ENCODE results near the gene PLEKHO1.
"Not testable (repeated sequence)": the region's sequence is repeated elsewhere in the genome, so short reads cannot be mapped to it uniquely, and the experiment has no call there.

PLEKHO1 gene

GRCh38 chr1:150127464-150127863 is 22.3 kb upstream of the PLEKHO1 start:
- H3K4me3 ChIP-seq (ENCODE audit: low read depth in 1 of 2, low read length in 2 of 2), result no peak overlapping the region
- H3K4me1 ChIP-seq (ENCODE audit: control insufficient read depth in 1 of 2, insufficient read depth in 2 of 2, low read length in 2 of 2), result no peaks in the 10 kb centered on the region
- H3K27me3 ChIP-seq (ENCODE audit: control insufficient read depth in 1 of 2, insufficient read depth in 2 of 2, low read length in 2 of 2), result no peaks in the 10 kb centered on the region
- H3K36me3 ChIP-seq (ENCODE audit: control insufficient read depth in 1 of 2, insufficient read depth in 2 of 2, low read length in 2 of 2), result no peaks in the 10 kb centered on the region
- no peak overlapping the region for H3K9ac ChIP-seq (ENCODE audit: low read depth in 1 of 2, low read length in 2 of 2)
- no peak overlapping the region for H3K27ac ChIP-seq (ENCODE audit: low read depth, low read length)
- H3K9me3 ChIP-seq (ENCODE audit: control insufficient read depth in 1 of 2, low read length in 2 of 2), result no peaks in the 10 kb centered on the region

DNA sequence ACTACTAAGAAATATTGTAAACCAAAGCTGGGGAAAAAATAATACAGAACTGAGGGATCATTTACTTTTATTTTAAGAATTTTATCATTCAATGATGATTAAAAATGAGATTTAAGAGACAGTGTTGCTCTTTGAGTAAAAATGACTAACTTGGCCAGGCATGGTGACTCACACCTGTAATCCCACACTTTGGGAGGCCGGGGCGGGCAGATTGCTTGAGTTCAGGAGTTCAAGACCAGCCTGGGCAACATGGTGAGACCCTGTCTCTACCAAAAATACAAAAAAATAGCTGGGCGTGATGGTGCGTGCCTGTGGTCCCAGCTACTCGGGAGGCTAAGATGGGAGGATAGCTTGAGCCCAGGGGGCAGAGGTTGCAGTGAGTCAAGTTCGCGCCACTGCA is 21.8 kb upstream of the PLEKHO1 start:
- H3K4me1 ChIP-seq (ENCODE audit: control insufficient read depth in 1 of 2, insufficient read depth in 2 of 2, low read length in 2 of 2), result no peaks in the 10 kb centered on the region
- no peak overlapping the region for H3K4me3 ChIP-seq (ENCODE audit: low read depth in 1 of 2, low read length in 2 of 2)
- H3K27me3 ChIP-seq (ENCODE audit: control insufficient read depth in 1 of 2, insufficient read depth in 2 of 2, low read length in 2 of 2), result no peaks in the 10 kb centered on the region
- H3K36me3 ChIP-seq (ENCODE audit: control insufficient read depth in 1 of 2, insufficient read depth in 2 of 2, low read length in 2 of 2), result no peaks in the 10 kb centered on the region
- no peak overlapping the region for H3K27ac ChIP-seq (ENCODE audit: low read depth, low read length)
- H3K9ac ChIP-seq (ENCODE audit: low read depth in 1 of 2, low read length in 2 of 2), result no peak overlapping the region
- H3K9me3 ChIP-seq (ENCODE audit: control insufficient read depth in 1 of 2, low read length in 2 of 2), result no peaks in the 10 kb centered on the region

- H3K27ac ChIP-seq (ENCODE audit: low read depth, low read length), result no peak overlapping the region
- no peak overlapping the region for H3K9ac ChIP-seq (ENCODE audit: low read depth in 1 of 2, low read length in 2 of 2)
- no peaks in the 10 kb centered on the region for H3K27me3 ChIP-seq (ENCODE audit: control insufficient read depth in 1 of 2, insufficient read depth in 2 of 2, low read length in 2 of 2)
- H3K4me3 ChIP-seq (ENCODE audit: low read depth in 1 of 2, low read length in 2 of 2), result no peak overlapping the region
- H3K4me1 ChIP-seq (ENCODE audit: control insufficient read depth in 1 of 2, insufficient read depth in 2 of 2, low read length in 2 of 2), result no peaks in the 10 kb centered on the region
- no peaks in the 10 kb centered on the region for H3K36me3 ChIP-seq (ENCODE audit: control insufficient read depth in 1 of 2, insufficient read depth in 2 of 2, low read length in 2 of 2)
- H3K9me3 ChIP-seq (ENCODE audit: control insufficient read depth in 1 of 2, low read length in 2 of 2), result no peaks in the 10 kb centered on the region
Observed at GRCh38 chr1:150132372-150132771, 17.3 kb upstream of the PLEKHO1 start.

GRCh38 chr1:150134537-150134936 is 15.2 kb upstream of the PLEKHO1 start:
- Histone ChIP-seq H3K27ac (ENCODE audit: low read depth, low read length) (no peak overlapping the region), H3K9me3 (ENCODE audit: control insufficient read depth in 1 of 2, low read length in 2 of 2) (no peaks in the 10 kb centered on the region), H3K4me1 (ENCODE audit: control insufficient read depth in 1 of 2, insufficient read depth in 2 of 2, low read length in 2 of 2) (no peaks in the 10 kb centered on the region), H3K36me3 (ENCODE audit: control insufficient read depth in 1 of 2, insufficient read depth in 2 of 2, low read length in 2 of 2) (no peaks in the 10 kb centered on the region), H3K27me3 (ENCODE audit: control insufficient read depth in 1 of 2, insufficient read depth in 2 of 2, low read length in 2 of 2) (no peaks in the 10 kb centered on the region), H3K4me3 (ENCODE audit: low read depth in 1 of 2, low read length in 2 of 2) (no peak overlapping the region), H3K9ac (ENCODE audit: low read depth in 1 of 2, low read length in 2 of 2) (no peak overlapping the region)

- H3K27me3 ChIP-seq (ENCODE audit: control insufficient read depth in 1 of 2, insufficient read depth in 2 of 2, low read length in 2 of 2); H3K4me1 ChIP-seq (ENCODE audit: control insufficient read depth in 1 of 2, insufficient read depth in 2 of 2, low read length in 2 of 2); H3K9me3 ChIP-seq (ENCODE audit: control insufficient read depth in 1 of 2, low read length in 2 of 2); H3K9ac ChIP-seq (ENCODE audit: low read depth in 1 of 2, low read length in 2 of 2); H3K27ac ChIP-seq (ENCODE audit: low read depth, low read length); H3K4me3 ChIP-seq (ENCODE audit: low read depth in 1 of 2, low read length in 2 of 2); H3K36me3 ChIP-seq (ENCODE audit: control insufficient read depth in 1 of 2, insufficient read depth in 2 of 2, low read length in 2 of 2): not testable (repeated sequence)
Observed at GRCh38 chr1:150135400-150135799, 14.3 kb upstream of the PLEKHO1 start.

DNA sequence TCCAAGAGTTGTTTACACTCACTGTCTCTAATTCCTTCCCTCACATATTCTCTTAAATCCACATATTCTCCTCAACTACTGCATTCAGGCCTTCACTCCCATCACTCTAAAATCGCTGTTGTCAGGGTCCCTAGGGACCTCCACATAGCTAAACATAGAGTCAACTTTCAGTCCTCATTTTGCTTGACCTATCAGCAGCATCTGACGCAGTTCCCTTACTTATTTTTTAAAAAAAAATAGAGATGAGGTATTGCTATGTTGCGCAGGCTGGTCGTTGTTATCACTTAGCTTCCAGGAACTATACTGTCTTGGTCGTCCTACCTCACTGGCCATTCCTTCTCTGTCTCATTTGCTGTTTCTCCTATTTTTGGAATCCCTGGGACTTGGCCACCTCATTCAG is 11.7 kb upstream of the PLEKHO1 start:
- no peaks in the 10 kb centered on the region for H3K4me1 ChIP-seq (ENCODE audit: control insufficient read depth in 1 of 2, insufficient read depth in 2 of 2, low read length in 2 of 2)
- no peaks in the 10 kb centered on the region for H3K36me3 ChIP-seq (ENCODE audit: control insufficient read depth in 1 of 2, insufficient read depth in 2 of 2, low read length in 2 of 2)
- no peak overlapping the region for H3K27ac ChIP-seq (ENCODE audit: low read depth, low read length)
- no peak overlapping the region for H3K9ac ChIP-seq (ENCODE audit: low read depth in 1 of 2, low read length in 2 of 2)
- no peaks in the 10 kb centered on the region for H3K9me3 ChIP-seq (ENCODE audit: control insufficient read depth in 1 of 2, low read length in 2 of 2)
- H3K4me3 ChIP-seq (ENCODE audit: low read depth in 1 of 2, low read length in 2 of 2), result no peak overlapping the region
- H3K27me3 ChIP-seq (ENCODE audit: control insufficient read depth in 1 of 2, insufficient read depth in 2 of 2, low read length in 2 of 2), result no peaks in the 10 kb centered on the region

DNA sequence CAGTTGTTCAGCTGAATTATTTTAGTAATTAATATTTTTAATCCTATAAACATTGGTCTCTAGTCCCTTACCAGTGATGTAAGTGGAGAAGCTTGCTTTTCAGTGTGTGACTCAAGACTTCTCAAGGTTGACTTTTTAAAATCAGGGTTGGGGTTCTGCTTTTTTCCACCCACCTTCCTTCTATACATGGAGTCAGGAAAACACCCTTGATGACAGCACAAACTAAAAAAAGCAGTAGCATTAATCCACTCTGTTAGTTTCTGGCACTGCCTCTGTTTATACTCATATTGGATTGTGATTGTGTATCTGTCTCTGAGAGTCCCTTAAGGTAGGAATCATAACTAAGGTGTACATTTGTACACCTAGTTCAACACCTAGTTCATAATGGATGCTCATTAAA is 8.3 kb upstream of the PLEKHO1 start:
- Histone ChIP-seq H3K27ac (ENCODE audit: low read depth, low read length) (no peak overlapping the region), H3K27me3 (ENCODE audit: control insufficient read depth in 1 of 2, insufficient read depth in 2 of 2, low read length in 2 of 2) (no peaks in the 10 kb centered on the region), H3K36me3 (ENCODE audit: control insufficient read depth in 1 of 2, insufficient read depth in 2 of 2, low read length in 2 of 2) (no peaks in the 10 kb centered on the region), H3K9ac (ENCODE audit: low read depth in 1 of 2, low read length in 2 of 2) (no peak overlapping the region), H3K4me1 (ENCODE audit: control insufficient read depth in 1 of 2, insufficient read depth in 2 of 2, low read length in 2 of 2) (no peaks in the 10 kb centered on the region), H3K9me3 (ENCODE audit: control insufficient read depth in 1 of 2, low read length in 2 of 2) (no peaks in the 10 kb centered on the region), H3K4me3 (ENCODE audit: low read depth in 1 of 2, low read length in 2 of 2) (no peak overlapping the region)

GRCh38 chr1:150142083-150142482 is 7.6 kb upstream of the PLEKHO1 start:
- Histone ChIP-seq H3K27ac (ENCODE audit: low read depth, low read length) (no peak overlapping the region), H3K4me1 (ENCODE audit: control insufficient read depth in 1 of 2, insufficient read depth in 2 of 2, low read length in 2 of 2) (no peaks in the 10 kb centered on the region), H3K36me3 (ENCODE audit: control insufficient read depth in 1 of 2, insufficient read depth in 2 of 2, low read length in 2 of 2) (no peaks in the 10 kb centered on the region), H3K9me3 (ENCODE audit: control insufficient read depth in 1 of 2, low read length in 2 of 2) (no peaks in the 10 kb centered on the region), H3K4me3 (ENCODE audit: low read depth in 1 of 2, low read length in 2 of 2) (no peak overlapping the region), H3K27me3 (ENCODE audit: control insufficient read depth in 1 of 2, insufficient read depth in 2 of 2, low read length in 2 of 2) (no peaks in the 10 kb centered on the region), H3K9ac (ENCODE audit: low read depth in 1 of 2, low read length in 2 of 2) (no peak overlapping the region)

- Histone ChIP-seq H3K27ac (ENCODE audit: low read depth, low read length) (no peak overlapping the region), H3K27me3 (ENCODE audit: control insufficient read depth in 1 of 2, insufficient read depth in 2 of 2, low read length in 2 of 2) (peaks cover 0 to 10% of the 10 kb centered on the region in 2 donors), H3K4me1 (ENCODE audit: control insufficient read depth in 1 of 2, insufficient read depth in 2 of 2, low read length in 2 of 2) (peaks cover 0 to 6% of the 10 kb centered on the region in 2 donors), H3K4me3 (ENCODE audit: low read depth in 1 of 2, low read length in 2 of 2) (no peak overlapping the region), H3K9ac (ENCODE audit: low read depth in 1 of 2, low read length in 2 of 2) (no peak overlapping the region), H3K36me3 (ENCODE audit: control insufficient read depth in 1 of 2, insufficient read depth in 2 of 2, low read length in 2 of 2) (no peaks in the 10 kb centered on the region), H3K9me3 (ENCODE audit: control insufficient read depth in 1 of 2, low read length in 2 of 2) (no peaks in the 10 kb centered on the region)
Observed at GRCh38 chr1:150144606-150145005, 5.1 kb upstream of the PLEKHO1 start.

DNA sequence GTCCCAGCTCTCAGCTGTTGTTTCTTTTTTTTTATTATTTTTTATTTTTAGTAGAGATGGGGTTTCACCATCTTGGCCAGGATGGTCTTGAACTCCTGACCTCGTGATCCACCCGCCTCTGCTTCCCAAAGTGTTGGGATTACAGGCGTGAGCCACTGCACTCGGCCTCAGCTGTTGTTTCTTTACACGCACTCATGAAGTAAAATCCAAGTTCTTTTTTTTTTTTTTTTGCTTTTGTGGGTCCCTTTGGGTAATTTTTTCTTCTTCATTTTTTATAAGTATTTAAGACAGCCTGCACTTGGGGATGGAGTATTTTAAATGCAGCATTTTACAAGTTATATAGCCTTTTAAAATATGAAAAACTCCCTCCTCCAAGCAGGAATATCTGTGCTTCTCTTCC is 3.7 kb upstream of the PLEKHO1 start:
- not testable (repeated sequence) for H3K27ac ChIP-seq (ENCODE audit: low read depth, low read length)

DNA sequence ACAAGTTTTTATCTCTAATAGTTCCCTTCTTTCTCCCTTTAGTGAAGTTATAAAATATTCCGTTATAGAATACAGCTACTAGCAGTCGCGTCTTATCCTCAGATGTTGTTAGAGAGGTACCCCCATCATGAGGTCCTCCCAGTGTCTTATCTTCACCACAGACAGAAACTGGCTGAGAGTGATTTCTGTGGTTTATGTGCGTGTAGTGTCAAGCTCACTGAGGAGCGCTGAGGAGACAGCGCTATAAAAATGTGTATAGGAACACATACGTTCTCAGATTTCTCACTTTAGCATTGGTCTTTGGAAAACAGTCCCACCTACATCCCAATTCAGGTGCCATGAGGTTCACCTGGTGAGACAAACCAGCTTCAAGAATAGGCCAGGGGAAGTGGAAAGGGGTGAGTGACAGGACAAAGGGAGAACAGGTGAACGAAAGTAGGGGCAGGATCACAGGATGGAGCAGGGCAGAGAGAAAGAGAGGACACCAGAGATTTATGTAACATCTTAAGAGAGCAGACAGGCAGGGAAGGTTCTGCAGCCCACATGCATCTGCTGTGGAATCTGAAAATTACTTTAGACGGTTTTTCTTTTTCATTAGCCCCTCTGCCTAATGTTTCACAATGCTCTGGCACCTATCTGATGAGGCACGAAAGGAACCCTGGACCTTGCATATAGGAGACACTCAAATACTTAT is 2.7 kb upstream of the PLEKHO1 start:
- peaks cover 4 to 19% of the 10 kb centered on the region in 2 donors for H3K27me3 ChIP-seq (ENCODE audit: control insufficient read depth in 1 of 2, insufficient read depth in 2 of 2, low read length in 2 of 2)
- H3K4me1 ChIP-seq (ENCODE audit: control insufficient read depth in 1 of 2, insufficient read depth in 2 of 2, low read length in 2 of 2), result peaks cover 0 to 8% of the 10 kb centered on the region in 2 donors
- no peak overlapping the region for H3K27ac ChIP-seq (ENCODE audit: low read depth, low read length)
- no peaks in the 10 kb centered on the region for H3K36me3 ChIP-seq (ENCODE audit: control insufficient read depth in 1 of 2, insufficient read depth in 2 of 2, low read length in 2 of 2)
- no peaks in the 10 kb centered on the region for H3K9me3 ChIP-seq (ENCODE audit: control insufficient read depth in 1 of 2, low read length in 2 of 2)
- no peak overlapping the region for H3K4me3 ChIP-seq (ENCODE audit: low read depth in 1 of 2, low read length in 2 of 2)
- H3K9ac ChIP-seq (ENCODE audit: low read depth in 1 of 2, low read length in 2 of 2), result no peak overlapping the region

More for the DNA sequence above, 3.7 kb upstream of the PLEKHO1 start:
- peaks cover 3 to 15% of the 10 kb centered on the region in 2 donors for H3K27me3 ChIP-seq (ENCODE audit: control insufficient read depth in 1 of 2, insufficient read depth in 2 of 2, low read length in 2 of 2)
- H3K9me3 ChIP-seq (ENCODE audit: control insufficient read depth in 1 of 2, low read length in 2 of 2); H3K36me3 ChIP-seq (ENCODE audit: control insufficient read depth in 1 of 2, insufficient read depth in 2 of 2, low read length in 2 of 2); H3K9ac ChIP-seq (ENCODE audit: low read depth in 1 of 2, low read length in 2 of 2); H3K4me3 ChIP-seq (ENCODE audit: low read depth in 1 of 2, low read length in 2 of 2); H3K4me1 ChIP-seq (ENCODE audit: control insufficient read depth in 1 of 2, insufficient read depth in 2 of 2, low read length in 2 of 2): not testable (repeated sequence)

All from duodenal mucosa (tissue), 2 donors.